Activated CD4-positive, alpha-beta T cell treated with anti-CD3 and anti-CD28 coated beads for 36 hours (primary cell): ENCODE data around the gene DLGAP1. TPM values are rescaled to one million over a fixed set of nuclear protein-coding genes. Genes with fewer than 3 reads are reported as not detected.

Experiments used
- ATAC-seq: fragments of 200-7000 bp; cut with Tn5 transposase; one replicate; pipeline ENCODE4 v1.10.0; 2021; ENCODE audit warnings: mild to moderate bottlenecking, moderate library complexity
- CTCF ChIA-PET: fragments of 350-600 bp; sonication (Branson Sonifier 250); formaldehyde crosslinking; loops from one replicate; lab custom pipeline; 2021; ENCODE audit warnings: antibody characterized with exemption; lab: Charles Lee
- POLR2A ChIA-PET: fragments of 350-600 bp; sonication (Branson Sonifier 250); formaldehyde crosslinking; loops from one replicate; lab custom pipeline; 2021; ENCODE audit warnings: antibody characterized with exemption, inconsistent platforms; lab: Charles Lee
- DNase-seq: peaks from one replicate; pipeline ENCODE4 v3.0.0-alpha.2; 2020
- H3K27ac Mint-ChIP-seq: one replicate; pipeline ENCODE4 v1.8.0; 2021; ENCODE audit warnings: mixed read lengths
- H3K27me3 Mint-ChIP-seq: one replicate; pipeline ENCODE4 v1.8.0; 2021; ENCODE audit warnings: mixed read lengths
- H3K36me3 Mint-ChIP-seq: one replicate; pipeline ENCODE4 v1.8.0; 2021; ENCODE audit warnings: low read depth, mixed read lengths
- H3K4me1 Mint-ChIP-seq: one replicate; pipeline ENCODE4 v1.8.0; 2021; ENCODE audit warnings: mixed read lengths
- H3K4me3 Mint-ChIP-seq: one replicate; pipeline ENCODE4 v1.8.0; 2021; ENCODE audit warnings: mild to moderate bottlenecking, moderate library complexity, mixed read lengths
- H3K9me3 Mint-ChIP-seq: one replicate; pipeline ENCODE4 v1.8.0; 2021; ENCODE audit warnings: low read depth, mixed read lengths
- intact Hi-C, 2 experiments: fragments of 100-400 bp; cut with DNase I in 1 of 2; cut with micrococcal nuclease in 1 of 2; formaldehyde crosslinking; loops; one replicate each; pipeline versions ENCODE4 v1.14.2 to v1.15.1; 2022 to 2024; cut with DNase I, micrococcal nuclease
- total RNA-seq, 2 experiments: library from RNA; stranded (reverse); gene quantifications; one replicate each; pipeline ENCODE4 v1.2.3, GENCODE V29; 2021

DLGAP1 gene
- total RNA-seq, 2 experiments from 2014 or later = 0.14 TPM; not detected in 1

DNA sequence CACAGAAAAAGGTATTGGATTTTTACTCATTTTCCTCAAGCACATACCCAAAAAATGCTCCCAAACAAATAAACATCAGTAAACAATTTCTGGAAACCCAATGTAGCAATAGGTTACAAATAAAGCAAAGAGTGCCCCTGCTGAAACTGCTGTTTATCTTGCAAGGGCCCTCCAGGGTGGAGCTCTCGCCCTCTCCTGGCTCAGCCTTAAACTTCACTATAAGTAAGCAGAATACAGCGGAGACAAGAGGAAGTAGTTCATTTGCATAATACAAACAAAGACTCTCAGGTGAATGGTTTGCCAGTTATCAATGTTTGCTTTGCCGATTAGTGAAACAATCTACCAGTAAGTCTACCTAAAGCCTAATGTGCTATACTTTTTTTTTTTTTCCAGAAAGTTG lies 437.6 kb downstream of the DLGAP1 start:
- peaks cover 3% of the 10 kb centered on the region for H3K9me3 Mint-ChIP-seq
- H3K27ac Mint-ChIP-seq = no peak overlapping the region
- H3K27me3 Mint-ChIP-seq = peaks cover 5% of the 10 kb centered on the region
- ChIA-PET POLR2A (no interaction called here), CTCF (no interaction called here)
- ATAC-seq (no peak), DNase-seq (peak; percentile 6)
- no peaks in the 10 kb centered on the region for H3K4me1 Mint-ChIP-seq
- intact Hi-C loops = no loop called here
- H3K4me3 Mint-ChIP-seq = no peak overlapping the region
- H3K36me3 Mint-ChIP-seq = no peaks in the 10 kb centered on the region

DNA sequence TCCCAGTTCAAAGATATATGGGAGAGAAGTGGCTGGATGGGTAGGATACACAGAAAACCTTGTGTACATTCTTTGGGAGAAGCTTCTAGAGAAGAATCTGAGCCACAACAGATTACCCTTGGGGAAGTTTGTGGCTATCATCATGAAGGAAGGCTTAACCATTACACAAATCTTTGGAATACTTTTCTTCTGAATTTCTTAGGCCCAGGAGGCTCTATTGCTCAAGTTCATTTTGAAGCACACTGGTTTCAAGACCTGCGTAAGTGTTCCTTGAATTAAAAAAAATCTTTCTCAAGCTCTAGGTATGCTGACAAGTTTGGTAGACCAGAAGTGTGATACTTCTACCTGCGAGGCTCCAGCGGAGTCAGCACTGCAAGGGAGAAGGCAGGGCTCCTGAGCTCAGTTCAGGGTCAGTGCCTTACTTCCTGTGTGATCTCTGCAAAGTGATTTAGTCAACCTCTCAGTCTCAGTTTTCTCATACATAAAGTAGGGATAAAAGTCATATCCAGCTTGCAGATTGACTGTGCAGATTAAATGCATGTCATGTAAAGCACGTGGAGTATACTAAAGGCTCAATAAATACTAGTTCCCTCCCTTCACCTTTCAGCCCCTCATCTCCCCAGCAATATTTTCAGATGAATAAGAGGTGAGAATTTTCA lies 438.6 kb downstream of the DLGAP1 start:
- Mint-ChIP-seq H3K9me3 (no peaks in the 10 kb centered on the region), H3K36me3 (no peaks in the 10 kb centered on the region), H3K4me1 (no peaks in the 10 kb centered on the region), H3K27ac (no peak overlapping the region), H3K4me3 (no peak overlapping the region), H3K27me3 (peaks cover 5% of the 10 kb centered on the region)
- ChIA-PET POLR2A (no interaction called here), CTCF (interaction anchor here (0.6 to 0.8 kb wide), 2 partner anchors 25 to 734 kb away, joined by 3 read pairs; no protein-coding TSS in a partner anchor)
- intact Hi-C loops = no loop called here
- ATAC-seq (peak; percentile 84), DNase-seq (peak; percentile 16)

DNA sequence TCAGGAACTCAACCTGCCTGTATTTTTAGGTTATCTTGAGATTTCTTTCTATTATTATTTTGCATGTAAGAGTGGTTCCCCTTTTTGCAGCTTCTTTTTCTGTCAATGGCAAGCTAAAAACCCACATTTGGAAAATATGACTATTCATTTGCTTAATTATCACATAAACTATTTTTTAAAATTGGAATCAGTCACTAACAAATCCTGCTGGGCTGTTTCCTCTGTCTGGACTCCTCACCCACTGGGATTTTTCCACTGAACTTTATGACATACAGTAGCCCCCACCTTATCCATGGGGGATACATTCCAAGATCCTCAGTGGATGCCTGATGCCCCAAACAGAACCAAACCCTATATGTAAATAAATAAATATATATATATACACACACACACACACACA lies 447.3 kb downstream of the DLGAP1 start:
- H3K36me3 Mint-ChIP-seq = no peaks in the 10 kb centered on the region
- ChIA-PET CTCF (interaction anchor here (2.4 kb wide), 1 partner anchor 13 kb away, joined by 14 read pairs; no protein-coding TSS in a partner anchor), POLR2A (no interaction called here)
- no peak overlapping the region for H3K27ac Mint-ChIP-seq
- intact Hi-C loops = no loop called here
- peaks cover 3% of the 10 kb centered on the region for H3K4me1 Mint-ChIP-seq
- DNase-seq (no peak), ATAC-seq (no peak)
- H3K27me3 Mint-ChIP-seq = peaks cover 18% of the 10 kb centered on the region
- H3K9me3 Mint-ChIP-seq = no peaks in the 10 kb centered on the region
- H3K4me3 Mint-ChIP-seq = no peak overlapping the region

DNA sequence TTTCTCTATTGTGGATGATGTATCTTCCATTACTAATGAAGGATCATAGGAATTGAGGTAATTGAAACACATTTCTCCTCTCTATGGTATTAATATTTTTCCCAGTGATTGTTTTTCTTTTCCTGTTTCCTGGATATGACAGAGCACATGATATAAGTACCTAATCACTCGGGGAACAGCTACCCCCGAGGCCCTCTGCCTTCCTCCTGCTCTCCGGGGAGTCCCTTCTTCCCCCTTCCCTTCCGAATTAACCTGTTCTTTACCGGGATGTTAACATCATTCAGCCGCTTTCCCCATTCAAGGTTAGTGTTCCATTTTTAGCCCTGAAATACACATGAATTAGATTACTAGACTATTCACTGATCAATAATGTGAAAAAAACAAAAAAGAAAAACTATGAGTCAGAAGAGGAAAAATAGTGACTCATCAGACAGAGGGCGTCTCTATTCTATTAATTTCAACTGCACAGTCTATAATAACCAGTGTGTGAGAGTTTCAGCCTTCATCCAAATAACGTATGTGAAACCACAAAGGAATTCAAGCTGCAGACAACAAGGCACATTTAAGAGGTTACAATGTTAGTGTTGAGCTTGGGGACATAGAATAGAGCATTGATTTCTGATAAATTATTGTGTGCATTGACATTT lies 450.8 kb downstream of the DLGAP1 start:
- ChIA-PET CTCF (interaction anchor here (1.4 kb wide), 1 partner anchor 9 kb away, joined by 4 read pairs; no protein-coding TSS in a partner anchor), POLR2A (no interaction called here)
- intact Hi-C loops = no loop called here
- Mint-ChIP-seq H3K9me3 (no peaks in the 10 kb centered on the region), H3K27me3 (peaks cover 30% of the 10 kb centered on the region), H3K4me3 (no peak overlapping the region), H3K36me3 (no peaks in the 10 kb centered on the region), H3K27ac (no peak overlapping the region), H3K4me1 (peaks cover 3% of the 10 kb centered on the region)
- DNase-seq (no peak), ATAC-seq (no peak)

DNA sequence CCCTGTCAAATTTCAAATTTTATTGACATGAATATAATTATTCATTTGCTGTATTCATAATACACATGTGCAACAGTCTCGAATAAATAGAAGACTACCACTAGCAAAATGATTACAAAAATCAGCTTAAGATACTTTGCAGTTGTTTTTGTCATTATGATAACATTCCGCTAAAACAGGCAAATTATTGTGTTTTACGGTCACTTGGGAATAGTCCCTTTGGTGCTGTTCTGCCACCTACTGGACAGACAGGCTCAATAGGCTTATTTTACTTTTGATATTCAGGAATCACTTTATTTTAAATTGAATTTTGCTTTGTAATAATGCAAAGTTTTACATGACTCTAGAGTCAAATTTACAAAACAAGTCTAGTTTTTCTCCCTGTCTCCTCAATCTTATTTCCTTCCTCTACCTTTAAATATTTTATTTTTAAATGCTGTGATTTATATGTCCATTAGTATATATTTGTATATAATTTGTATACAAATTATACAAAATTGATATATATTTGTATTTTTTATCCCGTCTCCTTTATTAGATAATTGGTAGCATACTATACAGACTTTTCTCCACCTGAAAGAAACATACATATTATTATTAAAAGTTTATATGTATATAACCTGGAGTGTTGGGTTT lies 456.3 kb downstream of the DLGAP1 start:
- H3K9me3 Mint-ChIP-seq = no peaks in the 10 kb centered on the region
- ATAC-seq (no peak), DNase-seq (peak; percentile 46)
- CTCF ChIA-PET = interaction anchor here (0.9 to 1.7 kb wide), 5 partner anchors 10 to 320 kb away, joined by 3 to 18 read pairs (median 6); no protein-coding TSS in a partner anchor
- H3K4me1 Mint-ChIP-seq = no peaks in the 10 kb centered on the region
- H3K4me3 Mint-ChIP-seq = no peak overlapping the region
- no peaks in the 10 kb centered on the region for H3K36me3 Mint-ChIP-seq
- POLR2A ChIA-PET = no interaction called here
- H3K27me3 Mint-ChIP-seq = peaks cover 19% of the 10 kb centered on the region
- H3K27ac Mint-ChIP-seq = no peak overlapping the region
- intact Hi-C loops = loop anchor here (1.0 to 5.0 kb wide), 2 partner anchors 228 to 717 kb away; no protein-coding TSS in a partner anchor

DNA sequence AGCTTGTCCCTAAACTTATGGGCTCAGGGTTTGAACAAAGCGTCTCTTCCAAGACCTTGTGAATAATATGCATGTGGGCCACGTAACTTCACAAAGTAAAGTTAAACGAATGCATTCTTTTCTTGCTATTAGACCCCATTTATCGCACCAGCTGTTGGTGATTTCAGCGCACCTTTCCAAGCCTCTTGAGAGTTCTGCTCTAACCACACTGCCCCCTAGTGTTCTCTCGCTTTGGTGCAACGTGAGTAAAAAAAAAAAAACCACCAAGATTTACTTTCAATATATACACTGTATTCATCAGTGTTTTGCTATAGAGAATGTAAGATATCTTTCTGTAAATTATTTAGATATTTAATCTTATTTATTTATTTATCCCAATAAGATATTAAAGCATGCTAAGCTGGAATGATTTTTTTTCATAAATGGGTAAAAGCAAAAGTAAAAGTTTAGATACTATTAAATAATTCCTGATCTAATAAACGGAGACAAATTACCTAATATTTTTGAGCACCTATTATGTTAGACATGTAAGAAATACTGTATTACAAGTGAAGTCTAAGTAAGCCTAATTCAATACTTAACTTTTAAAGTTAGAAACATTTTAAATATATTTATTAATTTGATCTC lies 459.5 kb downstream of the DLGAP1 start:
- DNase-seq (peak; percentile 77), ATAC-seq (peak; percentile 78)
- ChIA-PET POLR2A (interaction anchor here (0.7 kb wide), 1 partner anchor 163 kb away, joined by 4 read pairs; no protein-coding TSS in a partner anchor), CTCF (interaction anchor here (0.6 to 3.1 kb wide), 33 partner anchors 9 to 926 kb away, joined by 3 to 55 read pairs (median 4); no protein-coding TSS in a partner anchor)
- Mint-ChIP-seq H3K27me3 (peaks cover 4% of the 10 kb centered on the region), H3K36me3 (no peaks in the 10 kb centered on the region), H3K4me3 (no peak overlapping the region), H3K9me3 (no peaks in the 10 kb centered on the region), H3K4me1 (no peaks in the 10 kb centered on the region), H3K27ac (no peak overlapping the region)
- intact Hi-C loops = loop anchor here (2.0 to 5.0 kb wide), 3 partner anchors 225 to 713 kb away; no protein-coding TSS in a partner anchor

DNA sequence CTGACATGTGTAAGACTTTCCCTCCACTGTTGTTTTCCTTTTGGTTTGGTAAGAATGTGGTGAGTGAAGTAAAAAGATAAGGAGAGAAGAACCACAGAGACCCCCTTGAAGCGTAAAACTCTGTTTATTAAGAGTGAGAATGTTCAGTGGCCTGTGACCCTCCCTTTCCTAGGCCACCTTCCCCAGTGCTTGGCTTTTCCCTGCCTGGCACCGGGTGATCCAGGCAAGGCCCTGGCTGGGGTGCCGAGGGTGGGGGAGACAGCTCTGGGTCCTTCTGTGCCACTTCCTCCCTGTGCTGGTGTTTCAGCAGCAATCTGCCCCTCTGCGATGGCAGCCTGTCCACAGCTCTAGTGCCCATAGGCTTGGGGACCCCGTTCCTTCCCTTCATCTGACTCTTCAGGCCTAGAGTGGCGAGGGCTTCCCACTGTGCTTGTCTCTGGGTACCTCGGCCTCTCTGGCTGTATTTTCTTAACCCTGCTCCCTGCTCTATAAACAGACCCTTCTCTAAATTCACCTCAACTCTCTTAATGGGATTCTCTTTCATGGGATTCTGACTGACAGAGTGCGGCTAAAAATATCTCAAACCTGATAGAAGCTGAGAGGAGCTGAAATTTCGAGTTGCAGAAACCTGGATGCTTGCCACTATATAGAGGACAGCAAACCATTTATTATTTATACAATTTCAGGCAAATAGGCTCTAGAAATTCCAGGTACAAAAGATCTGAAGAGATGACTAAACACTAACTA lies 461.0 kb downstream of the DLGAP1 start:
- H3K4me1 Mint-ChIP-seq = no peaks in the 10 kb centered on the region
- peaks cover 2% of the 10 kb centered on the region for H3K27me3 Mint-ChIP-seq
- no peaks in the 10 kb centered on the region for H3K36me3 Mint-ChIP-seq
- no peak overlapping the region for H3K27ac Mint-ChIP-seq
- ChIA-PET POLR2A (no interaction called here), CTCF (interaction anchor here (0.7 to 3.1 kb wide), 16 partner anchors 9 to 712 kb away, joined by 3 to 55 read pairs (median 4); no protein-coding TSS in a partner anchor)
- intact Hi-C loops = loop anchor here in 1 of 2 experiments (2.0 kb wide), 2 partner anchors 223 to 291 kb away; no protein-coding TSS in a partner anchor
- ATAC-seq (no peak), DNase-seq (no peak)
- H3K4me3 Mint-ChIP-seq = no peak overlapping the region
- no peaks in the 10 kb centered on the region for H3K9me3 Mint-ChIP-seq

DNA sequence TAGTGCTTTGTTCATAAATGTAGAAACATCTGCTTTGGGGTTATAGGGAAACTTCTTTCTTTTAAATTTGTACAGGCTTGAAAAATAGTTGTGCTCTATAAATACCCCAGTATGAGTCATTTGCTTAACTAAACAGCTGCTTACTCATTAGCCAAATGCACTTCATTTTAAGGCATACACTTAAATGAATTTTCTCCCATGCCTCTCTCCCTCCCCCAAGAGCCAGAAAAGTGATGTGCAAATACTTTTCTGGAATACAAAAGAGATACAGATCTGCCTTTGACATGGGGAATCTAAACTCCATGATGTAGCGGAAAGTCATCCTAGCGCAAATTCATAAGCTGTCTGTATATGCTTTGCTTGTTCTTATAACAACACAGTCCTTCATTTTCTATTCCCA lies 469.4 kb downstream of the DLGAP1 start:
- Mint-ChIP-seq H3K9me3 (no peaks in the 10 kb centered on the region), H3K27me3 (no peaks in the 10 kb centered on the region), H3K36me3 (no peaks in the 10 kb centered on the region), H3K27ac (no peak overlapping the region), H3K4me3 (no peak overlapping the region), H3K4me1 (peaks cover 18% of the 10 kb centered on the region)
- DNase-seq = no peak
- no peak for ATAC-seq
- intact Hi-C loops = no loop called here
- ChIA-PET POLR2A (no interaction called here), CTCF (interaction anchor here (0.9 to 5.4 kb wide), 6 partner anchors 10 to 219 kb away, joined by 3 to 34 read pairs (median 3); no protein-coding TSS in a partner anchor)

DNA sequence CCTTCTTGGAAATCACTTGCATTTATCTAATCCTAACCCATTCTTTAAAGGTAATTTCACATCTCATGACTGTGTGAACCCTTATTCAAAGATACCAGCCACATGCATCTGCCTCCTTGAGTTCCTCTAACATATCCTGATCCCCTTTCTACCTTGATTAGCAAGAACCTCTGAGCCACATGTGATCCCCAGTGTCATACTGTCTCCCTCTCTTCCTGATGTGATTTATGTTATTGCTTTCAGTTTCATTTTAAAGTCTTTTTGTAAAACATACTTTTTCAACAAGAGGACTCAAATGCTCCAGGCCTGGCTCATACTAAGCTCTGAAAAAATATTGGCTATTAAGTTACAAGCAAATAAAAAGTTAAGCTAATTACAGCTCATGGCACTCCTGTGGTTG lies 470.1 kb downstream of the DLGAP1 start:
- H3K27ac Mint-ChIP-seq = peak overlapping the region; percentile 12
- H3K4me3 Mint-ChIP-seq = no peak overlapping the region
- ChIA-PET POLR2A (no interaction called here), CTCF (interaction anchor here (0.6 to 5.4 kb wide), 8 partner anchors 10 to 218 kb away, joined by 3 to 34 read pairs (median 3); no protein-coding TSS in a partner anchor)
- intact Hi-C loops = no loop called here
- H3K36me3 Mint-ChIP-seq = no peaks in the 10 kb centered on the region
- H3K9me3 Mint-ChIP-seq = no peaks in the 10 kb centered on the region
- no peaks in the 10 kb centered on the region for H3K27me3 Mint-ChIP-seq
- H3K4me1 Mint-ChIP-seq = peaks cover 18% of the 10 kb centered on the region
- peak; percentile 19 for ATAC-seq
- DNase-seq = no peak

DNA sequence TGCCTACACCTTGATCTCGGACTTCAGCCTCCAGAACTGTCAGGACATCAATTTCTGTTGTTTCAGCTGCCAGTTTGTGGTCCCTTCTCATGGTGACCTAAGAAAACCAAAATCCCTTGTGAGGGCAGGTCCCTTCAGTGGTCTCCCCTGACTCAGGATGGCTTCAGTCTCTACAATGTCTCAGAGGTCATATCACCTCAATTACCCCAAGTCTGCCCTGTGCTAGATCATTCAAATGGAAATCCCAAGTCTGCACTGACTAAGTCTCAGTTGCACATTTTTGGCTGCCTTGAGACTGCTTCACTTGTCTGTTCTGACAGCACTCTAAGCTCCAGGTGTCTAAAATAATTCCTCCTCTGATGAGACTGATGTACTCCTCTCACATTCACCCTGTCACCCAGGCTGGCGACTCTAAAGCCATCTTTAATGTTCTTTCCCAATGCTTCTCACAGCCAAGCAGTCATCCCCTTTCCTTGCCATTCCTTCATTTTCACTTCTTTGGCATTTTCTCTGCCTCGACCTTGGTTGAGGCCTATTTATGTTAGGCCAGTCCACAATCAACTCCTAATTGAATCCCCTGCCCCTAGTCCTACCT lies 470.8 kb downstream of the DLGAP1 start:
- peaks cover 2% of the 10 kb centered on the region for H3K9me3 Mint-ChIP-seq
- DNase-seq = no peak
- H3K27ac Mint-ChIP-seq = no peak overlapping the region
- ChIA-PET POLR2A (no interaction called here), CTCF (interaction anchor here (1.0 to 5.4 kb wide), 5 partner anchors 11 to 213 kb away, joined by 3 to 34 read pairs (median 4); no protein-coding TSS in a partner anchor)
- peaks cover 1% of the 10 kb centered on the region for H3K27me3 Mint-ChIP-seq
- H3K36me3 Mint-ChIP-seq = no peaks in the 10 kb centered on the region
- ATAC-seq = no peak
- H3K4me3 Mint-ChIP-seq = no peak overlapping the region
- intact Hi-C loops = no loop called here
- H3K4me1 Mint-ChIP-seq = peaks cover 18% of the 10 kb centered on the region
